KMS-11 (cell line): ENCODE results near the gene RPL32.
"Not testable (repeated sequence)": the region's sequence is repeated elsewhere in the genome, so short reads cannot be mapped to it uniquely, and the experiment has no call there.

Experiments
- H2AFZ ChIP-seq: fragments of 200-600 bp; sonication (generic); 2 replicates; pipeline ENCODE4 v1.6.1; 2016; ENCODE audit warnings: antibody characterized with exemption, mixed run types, low read depth
- H3K27ac ChIP-seq: fragments of 200-600 bp; sonication (generic); 2 replicates; pipeline ENCODE4 v1.6.1; 2016; ENCODE audit warnings: mild to moderate bottlenecking, mixed run types
- H3K27me3 ChIP-seq: fragments of 200-600 bp; sonication (generic); 2 replicates; pipeline ENCODE4 v1.6.1; 2017; ENCODE audit warnings: mild to moderate bottlenecking, low read depth, mixed run types, moderate library complexity; ENCODE audit not compliant: insufficient read depth
- H3K36me3 ChIP-seq: fragments of 200-600 bp; sonication (generic); 2 replicates; pipeline ENCODE4 v1.6.1; 2017; ENCODE audit warnings: mild to moderate bottlenecking, mixed run types; ENCODE audit not compliant: insufficient read depth
- H3K4me1 ChIP-seq: fragments of 200-600 bp; sonication (generic); 2 replicates; pipeline ENCODE4 v1.6.1; 2016; ENCODE audit warnings: mild to moderate bottlenecking, low read depth, mixed run types; ENCODE audit not compliant: poor library complexity, severe bottlenecking
- H3K4me2 ChIP-seq: fragments of 200-600 bp; sonication (generic); 2 replicates; pipeline ENCODE4 v1.7.0; 2016; ENCODE audit warnings: mild to moderate bottlenecking, mixed run types
- H3K4me3 ChIP-seq: fragments of 200-600 bp; sonication (generic); IDR thresholded peaks from 2 replicates; pipeline ENCODE4 v1.6.1; 2017; ENCODE audit warnings: low read depth, low read length, mixed read lengths; ENCODE audit not compliant: insufficient read depth
- H3K79me2 ChIP-seq: fragments of 200-600 bp; sonication (generic); 2 replicates; pipeline ENCODE4 v1.6.1; 2016; ENCODE audit warnings: low read depth, mixed run types; ENCODE audit not compliant: insufficient read depth
- H3K9ac ChIP-seq: fragments of 200-600 bp; sonication (generic); 2 replicates; pipeline ENCODE4 v1.6.1; 2016; ENCODE audit warnings: mild to moderate bottlenecking, mixed run types
- H4K20me1 ChIP-seq: fragments of 200-600 bp; sonication (generic); 2 replicates; pipeline ENCODE4 v1.6.1; 2016; ENCODE audit warnings: mild to moderate bottlenecking, mixed run types; ENCODE audit not compliant: insufficient read depth
- CTCF ChIP-seq: fragments of 200-600 bp; sonication (generic); conservative IDR thresholded peaks from 2 replicates; pipeline ENCODE4 v1.6.1; 2017; ENCODE audit warnings: low read depth, mild to moderate bottlenecking, antibody characterized with exemption, low read length, moderate library complexity, mixed read lengths

The RPL32 gene

GRCh38 chr3:12840591-12841148, 695 bp downstream of the RPL32 start:
- H3K27me3 ChIP-seq = no peaks in the 10 kb centered on the region
- peak overlapping the region; percentile 78; the same call in 1 of the 2 replicates for H3K4me2 ChIP-seq
- H4K20me1 ChIP-seq = peaks cover 10% of the 10 kb centered on the region; the same call in 1 of the 2 replicates
- H2AFZ ChIP-seq = peak overlapping the region; percentile 70; the same call in 1 of the 2 replicates
- H3K9ac ChIP-seq = peak overlapping the region; percentile 99
- peaks cover 30% of the 10 kb centered on the region for H3K4me1 ChIP-seq
- TF ChIP-seq CTCF = no peak
- H3K4me3 ChIP-seq = peak overlapping the region; percentile 59
- H3K79me2 ChIP-seq = peaks cover 52% of the 10 kb centered on the region
- H3K36me3 ChIP-seq = peaks cover 10% of the 10 kb centered on the region; the same call in 1 of the 2 replicates
- peak overlapping the region; percentile 85 for H3K27ac ChIP-seq

- H4K20me1 ChIP-seq, H2AFZ ChIP-seq, H3K27me3 ChIP-seq, H3K27ac ChIP-seq, H3K4me3 ChIP-seq: not testable (repeated sequence)
- Histone ChIP-seq H3K4me2 (peak overlapping the region; percentile 78), H3K36me3 (peaks cover 10% of the 10 kb centered on the region; the same call in 1 of the 2 replicates), H3K9ac (peak overlapping the region; percentile 99), H3K4me1 (peaks cover 30% of the 10 kb centered on the region), H3K79me2 (peaks cover 52% of the 10 kb centered on the region)
Measured at GRCh38 chr3:12840148-12840547, 1.2 kb downstream of the RPL32 start.

GRCh38 chr3:12839156-12839946, 2.0 kb downstream of the RPL32 start:
- Histone ChIP-seq H3K4me3 (no peak overlapping the region), H2AFZ (no peak overlapping the region), H3K4me1 (peaks cover 30% of the 10 kb centered on the region), H3K27ac (no peak overlapping the region), H3K4me2 (peak overlapping the region; percentile 78), H3K79me2 (peaks cover 52% of the 10 kb centered on the region), H3K27me3 (no peaks in the 10 kb centered on the region), H4K20me1 (peaks cover 10% of the 10 kb centered on the region; the same call in 1 of the 2 replicates), H3K9ac (no peak overlapping the region), H3K36me3 (peaks cover 10% of the 10 kb centered on the region; the same call in 1 of the 2 replicates)
- no peak for TF ChIP-seq CTCF

- Histone ChIP-seq H2AFZ (no peak overlapping the region), H3K27me3 (no peaks in the 10 kb centered on the region), H4K20me1 (peaks cover 10% of the 10 kb centered on the region; the same call in 1 of the 2 replicates), H3K9ac (no peak overlapping the region), H3K4me1 (peaks cover 30% of the 10 kb centered on the region), H3K27ac (no peak overlapping the region), H3K79me2 (peaks cover 52% of the 10 kb centered on the region), H3K36me3 (peaks cover 10% of the 10 kb centered on the region; the same call in 1 of the 2 replicates), H3K4me3 (no peak overlapping the region), H3K4me2 (peak overlapping the region; percentile 78; the same call in 1 of the 2 replicates)
- no peak for TF ChIP-seq CTCF
Measured at GRCh38 chr3:12838179-12838965, 3.0 kb downstream of the RPL32 start.
